HG02840 (cell line): ENCODE results near the gene SORCS2.

Experiments
- ATAC-seq: cut with Tn5 transposase; IDR thresholded peaks from one replicate; pipeline ENCODE4 v1.9.1; 2021; ENCODE audit warnings: mild to moderate bottlenecking, moderate library complexity, moderate number of reproducible peaks; ENCODE audit not compliant: unreplicated experiment, low FRiP score

Gene SORCS2

DNA sequence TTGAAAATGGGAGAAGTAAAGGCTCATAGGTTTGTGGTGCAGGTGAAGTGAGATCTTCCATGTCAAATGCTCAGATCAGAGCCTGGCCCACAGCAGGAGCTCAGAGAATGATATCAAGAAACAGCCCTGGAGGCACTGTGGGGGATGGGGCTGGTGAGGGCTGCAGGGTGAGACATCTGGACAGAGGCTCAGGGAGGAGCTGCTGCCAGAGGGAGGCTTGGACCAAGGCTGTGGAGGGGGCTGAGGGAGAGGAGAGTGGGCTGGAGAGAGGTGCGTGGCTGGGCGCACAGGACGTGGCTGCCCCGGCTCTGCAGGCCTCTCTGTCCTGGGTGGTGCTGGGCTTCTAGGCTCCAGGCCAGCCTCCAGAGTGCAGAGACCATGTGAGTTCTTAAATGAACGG, 5.6 kb downstream of the SORCS2 start:
- no peak for ATAC-seq

DNA sequence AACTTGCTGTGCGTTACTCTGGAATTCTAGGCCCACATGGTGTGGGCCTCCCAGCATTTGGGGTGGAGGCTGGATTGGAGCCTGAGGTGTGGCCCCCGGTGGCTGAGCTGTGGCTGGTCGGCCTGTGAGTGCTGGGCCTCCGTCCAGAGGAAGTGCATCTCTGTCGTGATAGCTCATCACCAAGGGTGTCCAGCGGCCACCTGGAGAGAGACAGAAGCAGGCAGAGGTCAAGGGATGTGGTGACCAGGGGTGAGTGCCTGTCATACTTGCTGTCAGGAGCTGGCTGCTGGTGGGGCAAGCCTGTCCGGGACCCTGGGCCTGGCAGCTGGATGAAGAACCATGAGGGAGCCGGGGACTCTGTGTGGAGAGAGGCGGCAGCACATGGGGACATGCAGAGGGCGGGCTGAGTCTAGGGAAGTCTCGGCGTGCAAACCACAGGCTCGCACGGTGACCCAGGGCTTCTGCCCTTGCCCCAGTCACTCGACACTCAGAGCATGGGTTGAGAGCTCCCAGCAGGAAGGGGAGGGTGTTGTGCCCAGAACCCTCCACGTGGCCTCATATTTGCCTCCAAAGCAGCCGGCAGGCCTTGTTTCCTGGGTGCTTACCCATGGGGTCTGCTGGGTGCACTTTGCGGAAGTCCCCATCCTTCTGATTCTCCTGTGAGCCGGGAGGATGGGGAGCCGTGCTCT, 6.2 kb downstream of the SORCS2 start:
- ATAC-seq: no peak

DNA sequence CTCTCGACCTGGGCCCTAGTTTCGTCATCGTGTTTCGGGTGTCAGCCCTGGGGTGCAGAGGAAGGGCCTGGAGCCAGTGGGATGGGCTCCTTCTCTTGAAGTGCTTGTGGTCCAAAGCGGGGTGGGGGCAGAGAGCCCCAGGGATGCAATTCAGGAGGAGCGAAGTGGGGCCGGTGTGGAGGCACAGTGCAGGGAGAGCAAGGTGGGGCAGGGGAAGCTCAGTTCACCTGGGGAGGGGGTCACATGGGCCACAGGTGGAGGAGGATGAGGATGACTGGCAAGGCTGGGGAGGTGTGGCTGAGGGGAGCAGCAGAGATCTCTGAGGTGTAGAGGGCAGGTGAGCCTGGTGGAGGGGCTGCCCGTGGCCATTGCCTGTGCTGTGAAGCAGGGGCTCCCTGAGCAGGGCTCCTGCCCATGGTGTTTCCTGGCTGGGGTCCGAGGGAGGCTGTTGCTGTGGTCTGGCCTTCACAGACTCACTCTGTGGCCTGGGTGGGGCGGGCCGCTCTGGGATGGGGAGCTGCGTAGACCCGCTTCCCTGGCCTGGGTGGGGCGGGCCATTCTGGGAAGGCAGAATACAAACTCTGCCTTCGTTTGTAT, 6.9 kb downstream of the SORCS2 start:
- no peak for ATAC-seq

DNA sequence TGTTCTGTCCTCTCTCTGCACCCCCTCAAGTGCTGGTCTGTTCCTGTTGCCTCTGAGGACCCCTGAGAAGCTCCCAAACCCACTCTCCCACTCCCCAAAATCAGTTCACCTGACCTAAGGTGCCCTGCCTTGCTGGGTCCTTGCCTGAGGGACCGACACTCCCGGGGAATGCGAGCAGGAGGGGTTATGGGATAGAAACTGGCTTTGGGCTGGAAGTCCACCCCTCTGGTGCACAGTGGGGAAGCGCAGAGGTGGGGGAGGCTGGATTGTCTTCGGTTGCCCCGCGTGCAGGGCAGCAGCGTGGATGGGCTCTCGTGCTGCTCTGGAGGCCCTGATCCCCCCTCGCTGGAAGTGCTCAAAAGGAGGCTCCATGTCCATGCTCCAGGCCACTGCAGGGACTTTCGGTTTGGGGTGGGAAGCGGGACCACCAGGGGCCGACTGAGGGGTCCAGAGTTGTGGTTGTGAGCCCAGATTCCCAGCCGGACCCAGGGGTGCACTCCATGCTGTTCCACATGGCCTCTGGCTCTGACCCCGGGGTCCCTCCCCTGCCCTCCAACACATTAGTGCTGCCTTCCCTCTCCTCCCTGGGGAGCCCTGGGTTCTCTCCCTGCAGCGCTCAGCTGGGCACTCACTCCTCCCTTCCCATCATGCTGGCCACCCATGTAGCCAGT, 7.6 kb downstream of the SORCS2 start:
- ATAC-seq: no peak

DNA sequence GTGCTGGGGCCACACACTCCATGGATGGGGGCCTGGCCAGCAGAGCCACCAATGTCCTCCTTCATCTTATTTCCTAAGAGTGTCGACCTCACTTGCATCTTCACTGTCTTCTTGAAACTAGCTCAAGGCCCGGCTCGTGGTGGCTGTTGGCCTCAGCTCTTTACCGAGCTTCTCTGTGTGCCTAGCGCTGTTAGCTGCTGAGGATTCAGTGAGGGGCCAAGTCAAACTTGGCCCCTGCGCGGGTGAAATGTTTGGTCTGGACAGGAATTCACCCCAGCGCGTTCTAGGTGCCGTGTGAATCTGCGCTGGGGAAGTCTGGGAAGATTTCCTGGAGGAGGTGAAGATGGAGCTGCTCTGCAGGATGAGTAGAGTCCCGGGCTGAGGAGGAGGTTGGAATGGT, 8.5 kb downstream of the SORCS2 start:
- no peak for ATAC-seq

DNA sequence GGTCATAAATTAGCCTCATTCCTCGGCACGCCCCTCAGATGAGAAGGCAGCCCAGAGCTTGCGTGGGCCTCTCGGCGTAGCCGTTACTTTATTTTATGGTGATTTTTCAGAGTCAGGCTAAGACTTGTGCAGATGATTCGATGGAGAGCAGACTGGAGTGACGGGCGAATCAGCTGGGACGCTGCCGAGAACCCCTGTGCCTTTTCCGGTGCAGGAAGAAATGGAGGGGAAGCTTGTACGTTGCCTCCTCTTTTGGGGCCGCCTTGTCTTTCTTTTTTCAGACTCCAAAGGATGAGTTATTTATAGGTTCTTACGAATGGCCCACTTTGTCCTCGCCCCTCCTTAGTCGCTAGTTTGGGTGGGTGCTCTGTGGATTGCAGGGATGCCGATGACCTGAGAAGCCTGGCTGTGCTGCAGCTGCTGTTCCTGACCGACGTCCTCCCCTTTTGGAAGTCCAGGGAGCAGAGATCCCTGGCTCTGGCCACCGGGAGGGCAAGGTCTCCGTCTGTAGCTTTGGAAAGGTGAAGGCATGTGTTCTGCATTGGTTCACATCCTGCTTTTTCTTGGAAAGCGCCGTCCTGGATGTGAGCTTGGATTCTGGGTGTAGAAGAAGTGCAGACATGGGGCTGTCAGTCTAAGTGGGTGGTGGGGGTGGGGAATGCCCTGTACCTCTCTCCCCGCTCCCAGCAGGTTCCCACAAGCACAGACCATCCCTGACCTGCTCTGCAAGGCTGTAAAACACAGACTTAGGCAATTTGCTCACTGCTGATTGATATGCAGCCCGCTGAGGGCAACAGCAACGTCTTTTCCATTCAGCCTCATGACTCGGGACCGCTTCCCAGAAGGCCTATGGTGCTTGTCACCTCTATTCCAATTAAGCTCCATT, 9.3 kb downstream of the SORCS2 start:
- no peak for ATAC-seq

DNA sequence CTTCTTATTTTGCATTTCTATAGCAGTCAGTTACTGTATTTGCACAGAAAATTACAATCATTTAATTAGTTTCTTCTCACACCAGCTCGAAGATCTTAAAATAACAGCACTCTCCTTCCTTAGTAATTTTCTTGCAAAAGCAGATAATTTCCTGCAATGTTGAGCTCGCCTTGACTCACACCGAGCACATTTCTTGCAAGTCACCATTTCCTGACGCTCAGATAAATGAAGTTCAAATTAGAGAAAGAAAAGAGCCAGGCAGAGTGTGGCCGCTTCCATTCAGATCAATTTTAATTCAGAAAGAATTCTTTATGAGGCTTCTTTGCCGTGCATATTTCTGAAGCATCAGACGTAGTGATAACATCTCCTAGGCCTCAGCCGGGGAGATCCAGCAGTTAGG, 10.1 kb downstream of the SORCS2 start:
- no peak for ATAC-seq

DNA sequence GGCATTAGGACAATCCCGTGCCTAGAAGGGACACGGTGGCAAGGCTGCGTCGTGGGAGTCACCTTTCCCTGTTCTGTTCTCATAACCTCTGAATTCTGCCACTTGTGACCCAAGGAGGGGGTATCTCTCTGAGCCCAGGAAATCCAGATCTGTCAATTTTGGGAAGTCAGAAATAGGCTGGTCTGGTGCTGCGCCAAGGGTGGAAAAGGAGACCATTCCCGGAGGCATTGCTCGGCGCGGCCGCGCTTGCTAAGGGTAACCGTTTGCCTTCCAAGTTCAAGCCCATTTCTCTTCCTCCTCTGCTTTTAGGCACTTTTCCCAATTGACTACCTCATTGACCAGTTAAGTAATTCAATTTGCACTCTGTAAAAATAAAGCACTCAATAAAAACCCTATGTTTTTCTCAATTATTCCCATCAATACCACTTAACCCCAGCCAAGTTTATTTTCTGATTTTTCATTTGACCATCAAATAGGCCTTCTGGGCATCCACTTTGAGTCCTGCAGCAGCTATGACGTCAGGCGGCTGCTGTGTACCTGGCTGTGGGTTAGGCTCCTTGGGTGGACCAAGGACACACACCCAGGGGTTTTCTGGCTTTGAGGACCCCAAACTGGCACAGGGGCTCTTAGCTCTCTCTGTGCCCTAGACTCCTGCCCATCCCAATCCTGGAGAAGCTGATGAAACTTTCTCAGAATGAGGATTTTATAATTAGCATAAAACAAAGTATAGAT, 12.5 kb downstream of the SORCS2 start:
- no peak for ATAC-seq

DNA sequence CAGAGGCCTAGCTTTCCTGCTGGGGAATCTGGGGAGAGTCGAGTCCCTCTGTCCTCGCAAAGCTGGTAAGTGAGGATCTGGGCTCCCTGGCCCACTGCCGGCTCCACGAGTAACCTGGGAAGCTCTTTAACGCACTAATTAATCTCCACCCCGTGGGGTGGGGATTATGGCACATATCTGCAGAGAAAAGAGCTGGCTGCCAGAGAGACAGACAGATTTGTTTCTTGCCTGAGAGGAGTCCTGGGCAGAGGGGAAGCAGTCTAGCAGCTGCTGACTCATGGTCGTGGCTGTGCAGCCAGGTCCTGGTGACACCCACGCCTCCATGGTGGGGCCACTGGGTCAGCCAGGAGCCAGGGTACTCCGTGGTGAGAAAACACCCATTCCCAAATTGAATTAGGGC, 14.0 kb downstream of the SORCS2 start:
- no peak for ATAC-seq

DNA sequence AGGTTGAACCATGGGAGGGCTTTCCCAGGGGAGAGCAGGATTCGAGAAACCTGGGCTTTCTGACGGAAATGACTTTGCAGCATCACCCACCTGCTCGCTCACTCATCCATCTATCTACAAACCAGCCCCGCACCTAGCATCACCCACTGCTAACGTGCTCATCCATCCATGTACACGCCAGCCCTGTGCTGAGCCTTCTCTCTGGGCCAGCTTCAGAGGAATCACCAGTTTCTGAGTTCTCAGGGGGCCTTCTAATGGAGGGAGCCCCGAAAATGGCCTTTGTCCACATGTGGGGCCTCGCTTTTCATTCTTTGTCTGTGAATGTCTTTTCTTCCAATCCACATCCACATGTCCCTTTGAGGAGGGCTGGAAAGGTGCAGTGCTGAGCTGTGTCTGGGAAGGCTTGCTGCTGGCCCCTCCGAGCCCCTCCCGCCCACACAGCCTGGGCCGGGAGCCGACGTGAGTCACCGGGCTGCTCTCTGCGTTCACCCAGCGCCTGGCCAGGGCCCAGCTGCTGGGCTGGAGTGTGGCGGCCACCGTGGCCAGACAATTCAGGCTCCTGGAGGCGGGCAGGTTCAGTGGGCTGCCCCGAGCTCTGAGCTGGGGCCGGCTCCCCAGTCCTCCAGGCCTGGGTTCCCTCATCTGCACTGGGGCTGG, 14.7 kb downstream of the SORCS2 start:
- ATAC-seq: no peak

DNA sequence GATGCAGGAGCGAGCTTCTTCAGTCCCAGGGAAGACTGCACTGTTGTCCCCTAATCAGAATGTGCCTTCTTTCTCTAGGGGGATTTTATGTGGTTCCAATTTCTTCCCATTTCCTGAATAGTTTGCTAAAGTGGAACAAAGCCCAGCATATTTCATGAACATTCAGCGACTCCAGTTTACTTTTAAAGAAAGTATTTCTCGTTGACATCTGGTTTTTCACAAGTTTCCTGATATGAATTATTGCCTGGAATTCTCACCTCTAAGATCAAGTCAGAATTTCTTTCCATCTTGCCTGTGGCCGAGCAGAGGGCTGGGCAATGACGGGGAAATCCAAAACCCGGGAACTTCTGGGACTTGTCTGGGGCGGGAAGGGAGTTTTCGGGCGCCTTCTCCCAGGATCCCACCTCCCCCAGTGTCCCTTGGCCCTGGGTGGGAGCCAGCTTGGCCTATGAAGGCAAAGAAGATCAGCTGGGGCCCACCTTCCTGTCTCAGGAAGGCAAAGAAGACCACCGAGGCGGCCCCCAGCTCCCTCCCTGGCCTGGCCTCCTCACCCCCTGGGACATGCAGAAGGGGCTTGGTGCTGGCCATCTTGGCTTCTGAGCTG, 15.4 kb downstream of the SORCS2 start:
- no peak for ATAC-seq

DNA sequence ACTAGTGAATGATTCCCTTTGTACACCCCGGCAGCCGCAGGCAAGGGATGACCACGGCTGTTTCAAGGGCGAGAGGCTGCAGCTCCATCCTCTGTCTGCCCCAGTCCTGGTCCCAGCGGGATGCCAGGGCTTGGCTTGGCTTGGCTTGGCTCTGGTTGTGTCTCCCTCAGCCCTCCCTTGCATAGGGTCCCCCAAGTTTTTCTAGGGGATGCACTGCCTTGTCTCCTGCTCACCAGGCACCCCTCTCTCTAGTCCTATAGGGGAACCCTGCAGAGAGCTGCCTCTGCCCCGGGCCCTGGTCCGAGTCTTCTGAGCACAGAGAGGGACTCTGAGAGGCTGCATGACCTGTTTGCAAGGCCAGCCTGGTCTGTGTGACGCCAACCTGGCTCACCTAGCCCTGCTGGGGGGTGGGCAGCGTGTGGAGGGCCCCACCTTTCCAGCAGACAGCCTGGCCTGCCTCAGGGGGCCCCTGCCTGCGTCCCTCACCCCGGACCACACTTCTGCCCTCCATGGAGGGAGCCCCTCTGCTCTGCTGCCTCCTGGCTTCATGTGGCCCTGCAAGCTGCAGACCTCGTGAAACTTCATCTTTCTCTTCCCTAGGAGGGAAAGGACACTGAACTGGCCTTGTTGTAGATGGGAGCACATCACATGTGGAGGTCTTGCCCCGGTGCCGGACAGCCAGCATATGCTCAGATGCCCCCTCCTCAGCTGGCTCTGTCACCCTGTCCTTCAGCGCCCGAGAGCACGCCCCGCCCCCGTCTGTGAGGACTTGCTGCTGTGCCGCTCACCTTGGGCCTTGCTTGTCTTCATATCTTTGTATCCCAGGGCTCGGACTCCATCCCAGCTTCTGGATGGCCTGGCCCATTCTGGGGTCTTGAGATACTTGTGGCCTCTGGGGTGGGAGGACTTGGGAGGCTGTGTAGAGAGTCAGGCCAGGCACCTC, 16.4 kb downstream of the SORCS2 start:
- ATAC-seq: no peak

DNA sequence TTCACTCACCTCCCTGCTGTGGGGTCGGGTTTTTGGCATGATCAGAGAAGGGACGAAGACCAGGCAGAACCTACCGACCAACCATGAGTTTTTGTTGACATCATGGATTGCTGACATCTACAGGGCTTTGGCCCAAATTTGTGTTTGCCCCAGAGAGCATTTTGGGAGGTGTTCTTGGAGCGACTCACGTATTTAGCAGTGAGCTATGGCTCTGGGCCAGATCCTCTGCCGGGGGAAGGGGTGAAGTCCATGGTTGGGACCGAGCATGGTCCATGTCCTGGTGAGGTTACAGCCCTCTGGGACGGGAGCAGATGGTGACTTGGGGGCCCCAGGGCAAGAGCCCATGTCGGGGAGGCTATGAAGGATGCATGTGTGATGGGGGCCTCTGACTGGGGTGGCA, 17.4 kb downstream of the SORCS2 start:
- ATAC-seq: no peak

DNA sequence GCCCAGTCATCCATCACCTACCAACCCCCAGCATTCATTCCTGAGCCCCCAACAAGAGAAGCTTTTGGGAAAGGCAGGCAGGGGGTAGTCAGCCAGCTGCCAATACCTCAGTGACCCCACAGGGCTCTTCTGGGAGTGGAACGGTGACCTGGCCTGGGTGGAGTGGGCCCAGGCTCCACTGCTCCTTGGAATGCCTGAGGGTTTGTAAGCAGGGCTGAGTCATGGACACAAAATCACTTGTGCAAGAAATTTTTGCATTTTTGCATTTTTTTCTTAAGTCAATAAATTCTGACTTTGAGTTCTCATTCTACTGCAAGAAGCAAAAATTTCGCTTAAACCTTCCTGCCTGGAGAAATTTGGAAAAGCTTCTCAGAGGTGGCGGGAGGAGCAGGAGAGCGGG, 18.5 kb downstream of the SORCS2 start:
- no peak for ATAC-seq

DNA sequence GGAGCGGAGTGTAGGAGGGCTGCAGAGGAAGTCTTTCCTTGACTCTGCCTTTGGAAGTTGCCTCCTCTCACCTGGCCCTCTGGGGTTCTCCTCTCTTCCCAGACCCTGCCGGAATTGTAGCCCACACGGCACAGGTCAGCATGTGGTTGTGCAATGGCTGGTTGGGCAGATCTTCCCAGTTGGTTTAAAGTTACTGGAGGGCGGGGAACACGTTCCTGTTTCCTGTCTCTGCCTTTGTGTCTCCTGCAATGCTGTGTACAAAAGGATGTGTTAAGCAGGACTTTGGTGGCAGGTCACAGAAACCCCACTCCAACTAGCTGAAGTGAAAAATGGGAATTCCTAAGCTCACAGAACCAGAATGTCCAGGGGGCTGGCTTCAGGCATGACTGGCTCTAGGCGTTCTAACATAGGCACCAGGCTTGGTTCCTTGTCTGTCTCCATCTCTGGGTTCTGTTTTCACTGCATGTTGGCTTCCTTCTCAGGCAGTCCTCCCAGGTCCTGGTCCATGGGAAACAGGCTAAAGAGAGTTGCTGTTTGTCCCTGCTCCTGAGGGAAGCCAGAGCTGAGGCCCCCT, 19.9 kb downstream of the SORCS2 start:
- no peak for ATAC-seq

DNA sequence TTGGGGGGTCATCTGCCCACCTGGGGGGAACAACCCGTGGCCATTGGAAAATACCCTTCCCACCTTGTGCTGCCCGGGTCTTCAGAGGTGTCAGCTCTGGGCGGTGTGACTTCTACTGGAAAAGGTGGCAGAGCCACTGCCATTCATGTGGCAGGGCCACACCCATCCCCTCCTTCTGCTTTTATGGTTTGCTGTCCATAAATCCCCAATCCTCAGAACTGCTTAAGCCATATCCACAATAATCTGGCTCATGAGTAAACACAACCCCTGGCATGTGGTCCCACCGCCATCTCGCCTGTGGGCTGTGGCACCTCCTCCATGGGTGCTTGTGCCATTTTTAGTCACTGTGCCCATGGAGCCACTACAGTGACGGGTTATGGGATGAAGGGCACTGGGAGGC, 20.6 kb downstream of the SORCS2 start:
- no peak for ATAC-seq

DNA sequence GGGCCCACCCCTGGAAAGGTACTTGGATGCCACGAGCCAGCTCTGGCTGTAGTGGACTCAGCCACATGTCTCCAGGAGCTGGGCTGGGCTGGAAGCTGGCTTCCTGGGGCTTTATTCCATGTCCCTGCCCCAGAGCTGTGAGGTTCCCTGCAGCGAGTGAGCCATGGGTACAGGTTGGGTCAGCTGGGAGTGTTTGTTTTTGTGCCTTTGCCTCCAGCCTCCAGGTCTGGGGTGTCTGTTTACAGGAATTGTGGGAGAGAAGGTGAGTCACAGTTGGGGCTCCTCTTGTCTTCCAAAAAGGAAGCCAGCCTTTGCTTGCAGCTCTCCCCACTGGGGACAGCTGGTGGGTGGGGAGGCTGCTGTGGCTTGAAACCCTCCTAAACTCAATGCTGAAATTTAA, 21.5 kb downstream of the SORCS2 start:
- no peak for ATAC-seq

DNA sequence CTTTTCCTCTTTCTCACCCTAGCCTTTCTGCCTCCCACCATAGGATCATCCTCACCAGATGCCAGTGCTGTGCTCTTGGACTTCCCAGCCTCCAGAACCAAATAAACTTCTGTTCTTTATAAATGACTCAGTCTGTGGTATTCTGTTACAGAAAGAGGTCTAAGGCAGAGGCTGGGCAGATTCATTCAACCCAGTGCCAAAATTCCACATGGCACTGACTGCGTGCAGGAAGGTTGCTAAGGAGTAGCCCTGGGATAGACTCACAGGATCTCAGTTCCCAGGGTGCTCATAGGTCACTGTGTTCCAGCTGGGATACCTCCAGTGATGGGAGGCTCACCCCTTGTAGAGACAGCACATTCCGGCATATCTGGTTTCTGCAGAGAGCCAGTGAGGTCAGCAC, 22.0 kb downstream of the SORCS2 start:
- ATAC-seq: no peak
